GM13976 (cell line): ENCODE results near the gene BRAT1.
A peak's percentile ranks its signal among the peaks of the same experiment; 100 is the strongest.

Experiments
- DNase-seq: peaks from one replicate; pipeline ENCODE4 v3.0.0; 2012; ENCODE audit warnings: low spot score
- in situ Hi-C: fragments of 300-500 bp; cut with MboI; formaldehyde crosslinking; loops from one replicate; pipeline ENCODE4 v1.12.0; 2022; ENCODE audit warnings: low sequenced_read_pairs, mixed read lengths, inconsistent platforms; ENCODE audit not compliant: unreplicated experiment
- TF ChIP-seq, protein P1 (sequence below): IDR thresholded peaks from 2 replicates; pipeline ENCODE4 v1.5.1; 2012; ENCODE audit warnings: borderline replicate concordance, mild to moderate bottlenecking; ENCODE audit not compliant: insufficient read depth; ENCODE audit errors: extremely low read depth, missing control alignments, control extremely low read depth

The BRAT1 gene

DNA sequence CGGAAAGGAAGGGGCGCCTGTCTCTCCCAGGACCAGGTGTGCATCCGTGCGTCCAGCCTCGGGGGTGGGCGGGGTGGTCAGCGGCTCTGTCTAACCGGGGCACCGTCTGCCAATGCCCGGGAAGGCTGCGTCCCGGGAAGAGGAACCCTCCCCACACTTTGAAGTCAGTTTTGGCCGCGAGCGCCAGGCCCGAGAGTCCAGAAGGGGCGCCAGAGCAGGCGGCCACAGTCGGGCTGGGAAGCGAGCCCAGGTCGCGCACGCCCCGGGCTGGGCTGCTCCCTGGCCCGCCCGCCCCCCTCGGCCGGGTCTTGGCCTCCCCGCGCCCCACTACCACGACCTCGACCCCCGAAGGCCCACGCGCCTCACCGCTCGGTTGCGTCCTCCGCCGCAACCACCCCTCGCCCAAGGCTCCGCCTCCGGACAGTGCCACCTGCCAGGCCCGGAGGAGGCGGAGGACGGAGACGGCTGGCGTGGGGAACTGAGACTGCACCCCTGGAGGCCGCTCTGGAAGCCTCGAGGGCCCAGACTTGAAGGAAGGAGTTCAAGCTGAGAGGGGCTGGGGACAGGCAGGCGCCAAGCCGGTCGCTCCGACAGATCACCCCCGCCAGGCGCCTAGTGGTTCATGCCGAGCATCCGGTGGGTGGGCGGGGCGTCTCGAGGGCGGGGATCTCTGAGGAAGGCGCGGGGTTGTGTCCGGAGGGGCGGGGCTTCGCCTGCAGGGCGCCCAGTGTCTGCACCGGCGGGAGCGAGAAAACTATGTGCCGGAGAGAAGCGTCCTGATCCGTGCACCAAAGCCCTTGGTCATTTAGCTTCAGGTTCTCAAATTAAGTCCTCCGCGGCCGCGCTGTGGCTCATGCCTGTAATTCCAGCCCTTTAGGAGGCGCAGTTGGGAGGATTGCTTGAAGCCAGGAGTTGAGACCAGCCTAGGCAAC lies at the start of gene BRAT1:
Gene BRAT1, minus strand, starts transcription at position 404 of the 932 bp plus-strand sequence. CDS start 1,093 bp downstream, outside the sequence.
- in situ Hi-C loops, result no loop called here
- peak; percentile 98 for DNase-seq
- TF ChIP-seq, protein P1, sequence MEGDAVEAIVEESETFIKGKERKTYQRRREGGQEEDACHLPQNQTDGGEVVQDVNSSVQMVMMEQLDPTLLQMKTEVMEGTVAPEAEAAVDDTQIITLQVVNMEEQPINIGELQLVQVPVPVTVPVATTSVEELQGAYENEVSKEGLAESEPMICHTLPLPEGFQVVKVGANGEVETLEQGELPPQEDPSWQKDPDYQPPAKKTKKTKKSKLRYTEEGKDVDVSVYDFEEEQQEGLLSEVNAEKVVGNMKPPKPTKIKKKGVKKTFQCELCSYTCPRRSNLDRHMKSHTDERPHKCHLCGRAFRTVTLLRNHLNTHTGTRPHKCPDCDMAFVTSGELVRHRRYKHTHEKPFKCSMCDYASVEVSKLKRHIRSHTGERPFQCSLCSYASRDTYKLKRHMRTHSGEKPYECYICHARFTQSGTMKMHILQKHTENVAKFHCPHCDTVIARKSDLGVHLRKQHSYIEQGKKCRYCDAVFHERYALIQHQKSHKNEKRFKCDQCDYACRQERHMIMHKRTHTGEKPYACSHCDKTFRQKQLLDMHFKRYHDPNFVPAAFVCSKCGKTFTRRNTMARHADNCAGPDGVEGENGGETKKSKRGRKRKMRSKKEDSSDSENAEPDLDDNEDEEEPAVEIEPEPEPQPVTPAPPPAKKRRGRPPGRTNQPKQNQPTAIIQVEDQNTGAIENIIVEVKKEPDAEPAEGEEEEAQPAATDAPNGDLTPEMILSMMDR, result peak; percentile 41

DNA sequence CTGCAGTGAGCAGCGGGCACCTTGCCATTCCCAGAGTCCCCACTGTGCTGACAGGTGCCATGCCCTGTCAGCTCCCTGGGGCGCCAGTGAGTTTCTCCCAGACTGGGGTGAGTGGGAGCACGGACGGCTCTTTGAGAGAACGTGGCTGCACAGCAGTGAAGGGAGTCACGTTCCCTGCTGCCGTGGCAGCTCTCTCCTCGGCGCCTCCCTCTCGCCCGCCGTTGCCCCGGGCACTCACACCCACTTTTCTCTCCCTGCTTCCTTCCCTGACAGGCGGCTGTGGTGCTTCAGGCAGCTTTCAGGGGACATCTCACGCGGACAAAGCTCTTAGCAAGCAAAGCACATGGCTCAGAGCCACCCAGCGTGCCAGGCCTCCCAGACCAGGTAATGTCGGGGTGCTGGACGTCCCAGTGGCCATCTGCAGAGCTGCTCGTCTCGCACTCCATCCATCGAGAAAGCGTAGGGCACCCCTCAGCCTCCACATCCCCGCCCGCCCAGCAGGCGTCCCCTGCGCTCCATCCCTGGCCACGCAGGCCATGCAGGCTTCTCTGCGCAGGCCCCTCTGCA lies 49.4 kb upstream of the BRAT1 start:
- TF ChIP-seq, protein P1, result no peak
- in situ Hi-C loops, result no loop called here
- DNase-seq, result no peak

DNA sequence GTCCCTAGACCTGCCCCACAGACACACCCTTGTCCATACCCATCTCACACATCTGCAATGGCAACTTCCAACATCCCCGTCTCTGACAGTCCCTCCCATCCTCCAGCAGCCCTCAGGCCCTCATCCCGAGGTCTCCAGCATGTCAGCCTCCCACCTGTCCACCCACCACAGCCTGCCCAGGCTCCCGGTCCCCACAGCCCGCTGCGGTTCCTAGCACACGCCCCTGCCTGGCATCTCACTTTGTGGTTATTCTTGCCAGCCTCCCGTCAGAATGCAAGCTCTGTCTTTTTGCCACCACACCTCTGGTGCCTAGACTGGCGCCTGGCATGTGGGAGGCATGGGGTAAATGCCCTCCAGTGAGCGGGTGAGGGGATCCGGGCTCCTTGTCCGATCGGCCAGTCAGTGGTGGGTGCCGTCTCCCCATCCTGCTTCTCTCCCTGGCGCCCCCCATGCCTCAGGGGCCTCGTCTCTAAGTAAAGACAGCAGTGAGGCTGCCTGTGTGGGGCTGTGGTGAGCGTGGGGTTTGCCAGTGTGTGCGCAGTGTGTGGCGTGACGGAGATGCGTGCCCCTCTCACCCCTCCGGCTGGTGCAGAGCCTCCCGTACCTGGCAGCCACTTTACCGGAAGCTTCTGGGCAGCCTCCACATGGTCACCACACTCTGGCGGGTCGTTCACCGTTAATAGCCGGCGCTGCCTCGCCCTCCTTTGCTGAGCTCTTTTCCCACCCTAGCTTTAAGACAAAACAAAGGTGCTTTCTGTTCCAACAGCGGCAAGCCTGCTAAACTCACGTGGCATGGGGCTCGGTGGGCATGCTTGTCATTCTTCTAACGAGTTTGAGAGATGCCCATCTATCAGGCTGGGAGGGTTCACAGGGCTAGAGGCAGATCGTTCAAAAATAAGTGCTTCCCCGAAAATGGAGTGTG lies 48.0 kb upstream of the BRAT1 start:
- no peak for DNase-seq
- TF ChIP-seq, protein P1, result no peak
- in situ Hi-C loops, result no loop called here

DNA sequence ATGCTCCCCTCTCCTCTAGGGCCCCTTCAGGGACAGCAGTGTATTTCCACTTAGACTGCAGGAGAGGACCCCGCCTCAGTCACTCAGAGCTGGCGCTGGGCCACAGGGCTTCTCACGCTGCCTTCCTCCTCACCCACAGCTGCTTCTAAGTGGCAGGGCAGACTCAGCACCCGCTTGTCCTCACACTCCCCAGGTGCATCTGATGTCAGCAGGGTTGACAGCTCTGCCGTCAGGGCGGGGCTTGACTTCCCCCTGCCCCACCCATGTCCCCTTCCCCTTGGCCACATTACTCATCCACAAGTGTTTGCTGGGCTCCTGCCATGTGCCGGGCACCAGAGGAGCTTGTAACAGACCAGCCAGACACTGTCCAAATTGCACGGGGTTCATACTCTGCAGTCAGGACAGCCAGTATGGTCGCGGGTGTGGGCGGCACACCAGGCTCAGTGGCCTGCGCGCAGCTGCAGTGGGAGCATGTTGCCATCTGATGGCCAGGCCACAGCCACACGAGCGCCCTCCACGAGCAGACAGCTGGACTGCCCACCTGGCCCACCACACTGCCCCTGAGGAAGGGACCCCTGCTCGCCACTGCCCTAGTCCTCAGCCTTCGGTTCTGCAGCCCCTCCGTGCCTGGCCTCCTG lies 47.2 kb upstream of the BRAT1 start:
- in situ Hi-C loops, result no loop called here
- DNase-seq, result no peak
- TF ChIP-seq, protein P1, result no peak

DNA sequence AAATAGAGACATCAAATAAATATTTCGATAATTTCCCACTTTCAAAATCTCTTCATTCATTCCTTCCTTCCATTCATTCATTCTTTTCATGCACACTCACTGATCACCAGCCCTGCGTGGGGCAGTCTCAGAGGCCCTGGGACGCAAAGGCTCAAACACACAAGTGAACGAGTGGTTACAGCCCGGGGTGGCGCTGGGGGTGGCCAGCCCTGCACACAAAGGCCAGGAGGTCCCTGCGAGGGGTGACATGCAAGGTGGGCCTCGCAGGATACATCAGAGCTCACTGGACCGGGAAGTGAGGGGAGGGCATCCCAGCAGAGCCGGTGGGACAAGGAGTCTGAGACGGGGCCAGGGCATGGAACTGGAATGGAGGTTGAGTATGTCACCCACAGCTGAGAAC lies 46.6 kb upstream of the BRAT1 start:
- DNase-seq, result no peak
- in situ Hi-C loops, result no loop called here

More for the DNA sequence above, 46.6 kb upstream of the BRAT1 start:
- TF ChIP-seq, protein P1, result no peak
